ENCODE data around the gene SURF1. TPM values are rescaled to one million over a fixed set of nuclear protein-coding genes. Genes with fewer than 3 reads are reported as not detected.

SURF1 gene
- total RNA-seq, 4 donors from 2014 or later, result 20.1 to 54.3 (median 36.3) TPM

DNA sequence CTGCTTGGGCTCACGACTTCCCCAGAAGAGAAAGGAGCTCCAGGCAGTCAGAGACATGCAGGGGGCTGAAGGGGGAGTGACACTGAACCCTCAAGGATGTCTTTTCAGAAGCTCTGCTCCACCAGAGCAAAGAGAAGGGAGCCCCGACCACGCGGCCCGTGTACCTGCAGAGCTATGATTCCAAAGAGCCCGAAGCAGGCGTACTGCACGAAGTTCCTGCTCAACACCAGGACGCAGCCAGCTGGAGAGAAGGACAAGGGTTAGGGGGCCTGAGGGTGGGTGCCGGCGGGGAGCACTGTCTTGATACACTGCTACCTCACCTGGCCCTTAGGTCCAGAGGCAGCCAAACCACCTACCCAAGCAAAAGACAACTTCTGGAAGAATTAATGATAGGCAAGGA is 10.1 kb upstream of the SURF1 start:
- no peak overlapping the region for H3K4me3 ChIP-seq (ENCODE audit: low read depth, poor library complexity, severe bottlenecking)
- intact Hi-C loops (cut with DNase I; ENCODE audit: low total_unique reads), result no loop called here
- 94 to 95% methylated on average over 11 of the region's 11 CpGs for WGBS, 2 donors
- no peak for DNase-seq (ENCODE audit: low spot score in 2 of 2)
- TF ChIP-seq, protein P1, sequence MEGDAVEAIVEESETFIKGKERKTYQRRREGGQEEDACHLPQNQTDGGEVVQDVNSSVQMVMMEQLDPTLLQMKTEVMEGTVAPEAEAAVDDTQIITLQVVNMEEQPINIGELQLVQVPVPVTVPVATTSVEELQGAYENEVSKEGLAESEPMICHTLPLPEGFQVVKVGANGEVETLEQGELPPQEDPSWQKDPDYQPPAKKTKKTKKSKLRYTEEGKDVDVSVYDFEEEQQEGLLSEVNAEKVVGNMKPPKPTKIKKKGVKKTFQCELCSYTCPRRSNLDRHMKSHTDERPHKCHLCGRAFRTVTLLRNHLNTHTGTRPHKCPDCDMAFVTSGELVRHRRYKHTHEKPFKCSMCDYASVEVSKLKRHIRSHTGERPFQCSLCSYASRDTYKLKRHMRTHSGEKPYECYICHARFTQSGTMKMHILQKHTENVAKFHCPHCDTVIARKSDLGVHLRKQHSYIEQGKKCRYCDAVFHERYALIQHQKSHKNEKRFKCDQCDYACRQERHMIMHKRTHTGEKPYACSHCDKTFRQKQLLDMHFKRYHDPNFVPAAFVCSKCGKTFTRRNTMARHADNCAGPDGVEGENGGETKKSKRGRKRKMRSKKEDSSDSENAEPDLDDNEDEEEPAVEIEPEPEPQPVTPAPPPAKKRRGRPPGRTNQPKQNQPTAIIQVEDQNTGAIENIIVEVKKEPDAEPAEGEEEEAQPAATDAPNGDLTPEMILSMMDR (IDR thresholded peaks at IDR 0.05), result no peak
- no peak for TF ChIP-seq POLR2A (IDR thresholded peaks at IDR 0.05)

DNA sequence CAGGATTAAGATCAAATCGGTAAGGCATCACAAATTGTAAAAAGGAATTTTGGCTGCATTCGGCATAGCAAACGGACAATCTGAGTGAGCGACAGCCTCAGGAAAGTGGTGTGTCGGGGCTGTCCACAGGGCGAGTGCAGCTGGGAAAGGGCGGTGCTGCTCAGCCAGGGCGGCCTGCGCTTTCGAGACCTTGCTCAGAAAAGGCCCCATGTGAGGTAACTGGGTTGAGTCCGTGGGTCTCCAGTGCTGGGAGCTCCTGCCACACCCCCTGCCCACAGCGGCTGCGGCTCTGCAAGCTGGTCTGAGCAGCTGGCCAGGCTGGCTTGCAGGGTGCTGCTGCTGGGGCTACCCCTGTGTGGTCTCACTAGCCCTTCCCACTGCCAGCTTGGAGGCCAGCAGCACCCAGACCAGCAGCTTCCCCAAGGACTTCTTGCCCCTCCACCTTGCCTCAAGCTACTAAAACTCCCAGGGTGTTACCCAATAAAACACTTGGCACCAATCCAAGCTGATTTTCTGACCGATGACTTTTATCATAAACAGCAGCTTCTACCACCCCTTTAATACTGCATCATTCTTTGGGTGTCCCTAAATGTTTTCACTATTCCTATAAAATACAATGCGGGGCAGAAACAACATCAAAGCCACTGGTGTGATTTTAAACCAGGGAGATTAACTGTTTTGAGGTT is 6.2 kb upstream of the SURF1 start:
- no peak overlapping the region for H3K4me3 ChIP-seq (ENCODE audit: low read depth, poor library complexity, severe bottlenecking)
- TF ChIP-seq, protein P1 (IDR thresholded peaks at IDR 0.05), result no peak
- TF ChIP-seq POLR2A (IDR thresholded peaks at IDR 0.05), result no peak
- WGBS, 2 donors, result 64 to 67% methylated on average over 15 of the region's 15 CpGs
- no peak for DNase-seq (ENCODE audit: low spot score in 2 of 2)
- intact Hi-C loops (cut with DNase I; ENCODE audit: low total_unique reads), result no loop called here

GRCh38 chr9:133361507-133362092 is 5.3 kb upstream of the SURF1 start:
- WGBS, 2 donors, result 70 to 71% methylated on average over 13 of the region's 13 CpGs
- no peak overlapping the region for H3K4me3 ChIP-seq (ENCODE audit: low read depth, poor library complexity, severe bottlenecking)
- TF ChIP-seq, protein P1 (IDR thresholded peaks at IDR 0.05), result no peak
- no peak for TF ChIP-seq POLR2A (IDR thresholded peaks at IDR 0.05)
- no peak for DNase-seq (ENCODE audit: low spot score in 2 of 2)
- intact Hi-C loops (cut with DNase I; ENCODE audit: low total_unique reads), result no loop called here

GRCh38 chr9:133360400-133361393 is 4.4 kb upstream of the SURF1 start:
- WGBS, 2 donors, result 81 to 83% methylated on average over 21 of the region's 21 CpGs

DNA sequence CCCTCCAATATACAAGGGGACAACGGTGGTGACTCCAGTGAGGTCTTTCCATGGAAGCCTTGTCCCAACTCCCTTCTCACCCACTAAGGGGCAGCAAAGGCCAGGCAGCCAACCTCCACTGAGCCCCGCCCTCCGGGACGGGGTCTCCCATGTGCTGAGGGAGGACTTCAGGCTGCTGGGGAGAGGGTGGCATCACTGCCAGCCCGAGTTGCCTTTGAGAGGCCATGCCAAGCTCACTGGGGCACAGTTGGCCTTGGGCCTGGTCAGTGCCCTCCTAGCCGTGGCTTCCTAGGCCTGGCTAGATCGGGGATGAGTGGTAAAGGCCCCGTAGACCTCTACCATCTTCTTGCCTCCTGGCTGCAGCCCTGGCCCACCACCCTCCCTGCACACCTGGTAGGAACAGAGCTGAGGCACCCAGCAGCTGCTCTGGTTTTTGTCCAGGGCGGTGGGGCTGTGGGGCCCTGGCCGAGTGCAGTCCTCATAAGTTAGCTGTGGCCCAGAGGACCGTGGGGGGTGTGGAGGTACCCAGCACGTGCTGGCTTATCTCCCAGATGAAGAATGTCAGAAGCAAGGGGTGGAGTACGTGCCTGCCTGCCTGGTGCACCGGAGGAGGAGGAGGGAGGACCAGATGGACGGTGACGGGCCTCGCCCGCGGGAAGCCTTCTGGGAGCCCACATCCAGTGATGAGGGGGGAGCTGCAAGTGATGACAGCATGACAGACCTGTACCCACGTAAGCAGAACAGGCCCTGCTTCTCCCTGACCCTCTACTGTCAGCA is 3.3 kb upstream of the SURF1 start:
- H3K4me3 ChIP-seq (ENCODE audit: low read depth, poor library complexity, severe bottlenecking), result no peak overlapping the region
- no peak for DNase-seq (ENCODE audit: low spot score in 2 of 2)
- WGBS, 2 donors, result 52 to 53% methylated on average over 20 of the region's 20 CpGs
- intact Hi-C loops (cut with DNase I; ENCODE audit: low total_unique reads), result no loop called here
- no peak for TF ChIP-seq POLR2A (IDR thresholded peaks at IDR 0.05)
- TF ChIP-seq, protein P1 (IDR thresholded peaks at IDR 0.05), result no peak

More at GRCh38 chr9:133360400-133361393, 4.4 kb upstream of the SURF1 start:
- no peak overlapping the region for H3K4me3 ChIP-seq (ENCODE audit: low read depth, poor library complexity, severe bottlenecking)
- no peak for DNase-seq (ENCODE audit: low spot score in 2 of 2)
- intact Hi-C loops (cut with DNase I; ENCODE audit: low total_unique reads), result no loop called here
- TF ChIP-seq, protein P1 (IDR thresholded peaks at IDR 0.05), result no peak
- no peak for TF ChIP-seq POLR2A (IDR thresholded peaks at IDR 0.05)
